Smooth muscle cell of bladder (primary cell): ENCODE data around the gene ANGPTL7. TPM values are rescaled to one million over a fixed set of nuclear protein-coding genes. Genes with fewer than 3 reads are reported as not detected.

Experiments
- total RNA-seq: library from RNA; depleted of rRNA; stranded (reverse); fragments of >200 nt; gene quantifications from 2 replicates; pipeline ENCODE4 v1.2.3, GENCODE V29; 2014

ANGPTL7 gene, protein sequence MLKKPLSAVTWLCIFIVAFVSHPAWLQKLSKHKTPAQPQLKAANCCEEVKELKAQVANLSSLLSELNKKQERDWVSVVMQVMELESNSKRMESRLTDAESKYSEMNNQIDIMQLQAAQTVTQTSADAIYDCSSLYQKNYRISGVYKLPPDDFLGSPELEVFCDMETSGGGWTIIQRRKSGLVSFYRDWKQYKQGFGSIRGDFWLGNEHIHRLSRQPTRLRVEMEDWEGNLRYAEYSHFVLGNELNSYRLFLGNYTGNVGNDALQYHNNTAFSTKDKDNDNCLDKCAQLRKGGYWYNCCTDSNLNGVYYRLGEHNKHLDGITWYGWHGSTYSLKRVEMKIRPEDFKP
- 0.09 and 0.28 TPM in 2 replicates for total RNA-seq

DNA sequence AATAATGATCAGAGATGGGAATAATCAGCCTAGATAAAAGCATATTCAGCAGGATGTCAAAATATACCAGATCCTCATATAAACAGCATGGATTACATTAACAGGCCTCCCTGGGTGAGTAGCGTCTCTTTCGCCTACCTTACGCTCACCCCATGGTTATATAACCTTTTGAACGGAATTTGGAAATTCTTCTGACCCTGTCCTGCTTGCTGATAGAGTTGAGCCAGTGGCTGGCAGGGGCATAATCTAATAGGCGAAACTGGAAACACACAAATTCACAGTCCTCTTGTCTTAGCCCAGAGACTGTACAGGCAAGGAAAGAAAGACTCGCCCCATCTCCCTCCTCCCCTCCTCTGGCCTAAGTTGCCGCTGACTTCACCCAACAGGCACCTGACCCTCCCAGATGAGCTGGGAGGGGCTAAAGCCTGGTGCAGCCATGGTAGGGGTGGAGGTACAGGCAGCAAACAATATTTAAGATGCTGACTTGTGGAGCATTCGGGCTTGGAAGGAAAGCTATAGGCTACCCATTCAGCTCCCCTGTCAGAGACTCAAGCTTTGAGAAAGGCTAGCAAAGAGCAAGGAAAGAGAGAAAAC, at the start of gene ANGPTL7:
Gene ANGPTL7, plus strand, starts transcription at position 498 of the 594 bp plus-strand sequence. CDS start 225 bp downstream, outside the sequence.

Other genes with a start within 250 kb of the ANGPTL7 start
- gene TARDBP, start 176.7 kb upstream of the ANGPTL7 start, total RNA-seq, result 52.6 and 59.4 TPM in 2 replicates
- gene MASP2, start 142.1 kb upstream of the ANGPTL7 start, total RNA-seq, result not detected in 2 replicates
- 8.8 and 12.8 TPM in 2 replicates for gene SRM, start 129.3 kb upstream of the ANGPTL7 start, total RNA-seq
- gene EXOSC10, start 89.5 kb upstream of the ANGPTL7 start, total RNA-seq, result 24.0 and 26.6 TPM in 2 replicates
- 31.4 and 36.4 TPM in 2 replicates for gene MTOR, start 73.2 kb downstream of the ANGPTL7 start, total RNA-seq
- gene UBIAD1, start 83.8 kb downstream of the ANGPTL7 start, total RNA-seq, result 4.6 and 5.5 TPM in 2 replicates